Lower lobe of right lung (tissue), 2 donors: ENCODE data around the gene SUSD4. TPM values are rescaled to one million over a fixed set of nuclear protein-coding genes. Genes with fewer than 3 reads are reported as not detected.

ENCODE experiments used
- ATAC-seq, 2 donors: fragments of 200-7000 bp; cut with Tn5 transposase; one replicate each; pipeline ENCODE4 v1.9.1; 2020 to 2022; ENCODE audit warnings: mild to moderate bottlenecking in 2 of 2, moderate library complexity in 2 of 2
- DNase-seq: peaks from one replicate; pipeline ENCODE4 v3.0.0-alpha.2; 2020
- H3K27ac ChIP-seq: fragments of 200-600 bp; one replicate; pipeline ENCODE4 v1.8.0; 2022
- H3K27me3 ChIP-seq: fragments of 200-600 bp; one replicate; pipeline ENCODE4 v1.8.0; 2022; ENCODE audit warnings: low read depth
- H3K36me3 ChIP-seq: fragments of 200-600 bp; one replicate; pipeline ENCODE4 v1.8.0; 2022; ENCODE audit warnings: mild to moderate bottlenecking
- H3K4me1 ChIP-seq: fragments of 200-600 bp; one replicate; pipeline ENCODE4 v1.8.0; 2022
- H3K4me3 ChIP-seq: fragments of 200-600 bp; one replicate; pipeline ENCODE4 v1.8.0; 2022; ENCODE audit warnings: mild to moderate bottlenecking
- H3K9me3 ChIP-seq: fragments of 200-600 bp; one replicate; pipeline ENCODE4 v1.8.0; 2022
- CTCF ChIP-seq: fragments of 200-600 bp; IDR thresholded peaks from one replicate; pipeline ENCODE4 v1.8.0; 2022; ENCODE audit warnings: antibody characterized with exemption, mild to moderate bottlenecking
- intact Hi-C: fragments of 100-400 bp; cut with DNase I; formaldehyde crosslinking; loops from one replicate; pipeline ENCODE4 v1.11.0; 2022
- total RNA-seq: library from RNA; stranded (reverse); fragmentation: NEBNext Ultra II Directional; extraction: Animal tissue kit (Norgen Biotek cat#: 25700); gene quantifications from one replicate; pipeline ENCODE4 v1.2.1, GENCODE V29; 2021
- donor health status: DM: no; HTN: yes; CAD: no; lungs with severe emphysema.

SUSD4 gene
- total RNA-seq, 1 donor from 2014 or later = 3.7 TPM

- no peak overlapping the region for H3K27ac ChIP-seq
- H3K36me3 ChIP-seq = no peaks in the 10 kb centered on the region
- no peaks in the 10 kb centered on the region for H3K27me3 ChIP-seq
- no peaks in the 10 kb centered on the region for H3K9me3 ChIP-seq
- DNase-seq (no peak), ATAC-seq (no peak)
- H3K4me3 ChIP-seq = no peak overlapping the region
- intact Hi-C loops = no loop called here
- TF ChIP-seq CTCF = no peak
- no peaks in the 10 kb centered on the region for H3K4me1 ChIP-seq
Measured at GRCh38 chr1:223207293-223208066, 156.5 kb downstream of the SUSD4 start.

GRCh38 chr1:223204424-223204823 lies 159.6 kb downstream of the SUSD4 start:
- Histone ChIP-seq H3K36me3 (no peaks in the 10 kb centered on the region), H3K4me1 (no peaks in the 10 kb centered on the region), H3K27ac (no peak overlapping the region), H3K4me3 (no peak overlapping the region), H3K9me3 (no peaks in the 10 kb centered on the region), H3K27me3 (no peaks in the 10 kb centered on the region)
- DNase-seq (no peak), ATAC-seq (no peak)
- no peak for TF ChIP-seq CTCF
- intact Hi-C loops = no loop called here

GRCh38 chr1:223203694-223204093 lies 160.3 kb downstream of the SUSD4 start:
- H3K4me1 ChIP-seq = no peaks in the 10 kb centered on the region
- H3K4me3 ChIP-seq = no peak overlapping the region
- ATAC-seq = no peak
- no peaks in the 10 kb centered on the region for H3K36me3 ChIP-seq
- no peaks in the 10 kb centered on the region for H3K9me3 ChIP-seq
- no peak for TF ChIP-seq CTCF
- H3K27me3 ChIP-seq = no peaks in the 10 kb centered on the region
- no peak for DNase-seq
- no peak overlapping the region for H3K27ac ChIP-seq
- intact Hi-C loops = no loop called here

- intact Hi-C loops = no loop called here
- Histone ChIP-seq H3K9me3 (no peaks in the 10 kb centered on the region), H3K27me3 (no peaks in the 10 kb centered on the region), H3K4me3 (no peak overlapping the region), H3K36me3 (no peaks in the 10 kb centered on the region), H3K4me1 (no peaks in the 10 kb centered on the region), H3K27ac (no peak overlapping the region)
- DNase-seq (no peak), ATAC-seq (peak in 1 of 2 donors; percentile 9)
- no peak for TF ChIP-seq CTCF
Measured at GRCh38 chr1:223203034-223203408, 161.0 kb downstream of the SUSD4 start.

GRCh38 chr1:223202376-223203033 lies 161.5 kb downstream of the SUSD4 start:
- DNase-seq = no peak
- Histone ChIP-seq H3K36me3 (no peaks in the 10 kb centered on the region), H3K4me3 (no peak overlapping the region), H3K27me3 (no peaks in the 10 kb centered on the region), H3K27ac (no peak overlapping the region), H3K4me1 (no peaks in the 10 kb centered on the region), H3K9me3 (no peaks in the 10 kb centered on the region)
- intact Hi-C loops = no loop called here
- peak in 1 of 2 donors; percentile 28 for ATAC-seq
- TF ChIP-seq CTCF = no peak
